GM21447 (cell line): Measurements from ENCODE around the gene ANP32D.
"Not testable (repeated sequence)": the region's sequence is repeated elsewhere in the genome, so short reads cannot be mapped to it uniquely, and the experiment has no call there.

Experiments
- ATAC-seq: cut with Tn5 transposase; IDR thresholded peaks from one replicate; pipeline ENCODE4 v1.9.1; 2021; ENCODE audit not compliant: unreplicated experiment

ANP32D gene

DNA sequence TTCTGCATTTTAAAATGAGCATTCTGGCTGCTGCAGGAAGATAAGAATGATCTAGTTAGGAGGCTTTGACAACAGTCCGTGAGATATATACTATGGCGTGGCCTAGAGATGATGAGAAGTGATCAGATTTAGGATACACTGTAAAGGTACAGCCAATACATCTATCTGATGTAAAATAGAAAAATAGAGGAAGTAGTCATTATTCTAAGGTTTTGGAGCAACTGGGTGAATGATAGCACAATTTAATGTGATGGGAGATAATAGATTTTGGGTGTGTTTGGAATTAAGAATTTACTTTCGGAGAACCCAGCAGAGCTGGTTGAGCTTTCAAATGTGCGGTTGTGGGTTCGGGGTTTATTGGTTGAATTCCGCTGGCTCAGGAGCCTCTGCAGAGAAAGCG, at the start of gene ANP32D:
Gene ANP32D (plus strand): TSS at position 301 of the 400 bp plus-strand sequence. CDS start 106 bp downstream, outside the sequence.
- ATAC-seq = no peak

DNA sequence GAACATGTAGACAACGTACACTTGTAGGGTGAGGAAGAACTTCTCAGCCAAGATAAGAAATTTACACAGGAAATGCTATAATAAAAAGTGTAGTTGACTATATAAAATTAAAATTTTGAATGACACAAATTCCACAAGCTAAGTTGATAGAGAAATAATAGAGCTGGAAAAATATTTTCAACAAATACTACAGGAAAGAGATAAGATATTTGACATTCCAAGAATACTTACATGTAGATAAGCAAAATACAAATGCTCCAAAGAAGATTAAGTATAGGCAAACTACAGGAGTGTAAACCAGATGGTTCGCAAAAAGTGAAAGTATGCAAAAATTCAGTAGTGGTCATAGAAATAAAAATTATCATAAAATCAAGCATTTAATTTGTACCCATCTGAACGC, 49.2 kb upstream of the ANP32D start:
- no peak for ATAC-seq

DNA sequence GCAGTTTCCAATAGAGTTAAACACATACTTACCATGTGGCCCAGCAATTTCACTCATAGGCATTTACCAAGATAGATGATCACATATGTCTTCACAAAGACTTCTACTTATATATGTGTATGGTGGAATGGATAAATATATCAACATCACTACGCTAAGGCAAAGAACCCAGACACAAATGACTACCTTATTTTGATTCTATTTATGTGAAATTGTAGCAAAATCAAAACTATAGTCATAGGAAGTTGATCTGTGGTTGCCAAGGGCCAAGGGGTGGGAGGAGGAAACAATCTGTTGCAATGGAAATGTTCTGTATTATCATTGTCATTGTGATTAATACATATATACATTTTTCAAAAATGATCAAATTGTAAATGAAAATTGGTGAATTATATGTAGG, 47.7 kb upstream of the ANP32D start:
- ATAC-seq = no peak

DNA sequence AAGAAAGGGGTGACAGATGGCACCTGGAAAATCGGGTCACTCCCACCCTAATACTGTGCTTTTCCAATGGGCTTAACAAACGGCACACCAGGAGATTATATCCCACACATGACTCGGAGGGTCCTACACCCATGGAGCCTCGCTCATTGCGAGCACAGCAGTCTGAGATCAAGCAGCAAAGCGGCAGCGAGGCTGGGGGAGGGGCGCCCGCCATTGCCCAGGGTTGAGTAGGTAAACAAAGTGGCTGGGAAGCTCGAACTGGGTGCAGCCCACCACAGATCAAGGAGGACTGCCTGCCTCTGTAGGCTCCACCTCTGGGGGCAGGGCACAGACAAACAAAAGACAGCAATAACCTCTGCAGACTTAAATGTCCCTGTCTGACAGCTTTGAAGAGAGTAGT, 38.3 kb upstream of the ANP32D start:
- not testable (repeated sequence) for ATAC-seq

DNA sequence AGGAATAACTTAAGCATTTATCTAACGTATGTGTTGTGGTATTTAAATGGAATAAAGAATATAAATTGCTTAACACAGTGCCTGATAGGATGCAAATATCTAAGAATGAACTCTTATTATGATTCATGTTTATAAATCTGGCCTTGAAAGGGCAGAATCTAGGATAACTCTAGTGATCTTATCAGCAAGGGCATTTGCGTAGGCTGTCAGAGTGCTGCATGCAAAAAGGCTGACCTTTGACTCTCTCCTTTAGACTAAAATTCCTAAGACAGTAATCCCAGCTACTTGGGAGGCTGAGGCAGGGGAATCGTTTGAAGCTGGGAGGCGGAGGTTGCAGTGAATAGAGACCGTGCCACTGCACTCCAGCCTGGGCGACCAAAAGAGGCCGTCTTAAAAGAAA, 31.3 kb upstream of the ANP32D start:
- ATAC-seq = no peak

DNA sequence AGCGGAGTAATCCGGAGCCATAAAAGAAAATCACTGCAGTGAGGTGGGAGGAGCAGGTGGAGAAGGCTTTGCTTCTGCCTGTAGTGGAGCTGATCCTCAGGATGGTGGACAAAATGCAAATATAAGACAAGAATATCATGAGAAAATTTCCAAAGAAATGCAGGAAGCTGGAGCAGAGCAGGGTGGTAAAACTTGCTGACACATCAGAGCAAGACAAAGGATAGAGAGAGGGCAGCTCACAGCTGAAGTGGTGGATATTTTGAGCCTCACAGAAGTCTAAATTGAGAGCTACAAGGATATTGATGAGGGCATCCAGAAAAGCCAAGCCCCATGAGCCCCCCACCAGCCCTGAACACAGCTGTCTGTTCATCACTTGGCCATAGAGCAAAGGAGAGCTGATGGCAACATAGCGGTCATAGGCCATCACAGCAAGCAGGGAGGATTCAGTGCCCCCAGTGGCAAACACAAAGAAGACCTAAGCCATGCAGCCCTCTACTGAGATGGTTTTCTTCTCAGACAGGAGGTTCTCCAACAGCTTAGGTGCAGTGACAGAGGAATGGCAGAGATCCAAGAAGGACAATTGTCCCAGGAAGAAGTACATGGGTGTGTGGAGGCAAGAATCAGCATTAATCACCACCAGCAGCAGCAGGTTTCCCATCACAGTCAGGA, 30.0 kb upstream of the ANP32D start:
- ATAC-seq = no peak

DNA sequence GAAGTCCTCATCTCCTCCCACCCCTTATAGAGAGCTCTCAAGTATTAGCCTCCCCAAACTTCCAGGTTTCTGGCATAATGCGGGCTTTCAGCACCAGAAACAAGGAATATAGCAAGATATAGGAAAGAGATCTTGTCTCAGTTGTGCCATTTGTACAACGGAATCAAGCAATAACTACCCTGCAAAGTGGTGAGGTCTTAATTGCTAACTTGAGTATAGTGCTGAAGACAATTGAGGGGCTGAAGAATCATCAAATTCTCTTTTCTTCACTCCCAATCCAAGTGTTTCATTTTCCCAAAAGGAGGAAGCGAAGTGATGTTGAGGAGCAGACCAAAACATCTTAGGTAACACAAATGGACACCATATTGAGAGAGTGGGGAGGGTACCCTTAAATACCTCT, 26.8 kb upstream of the ANP32D start:
- no peak for ATAC-seq

DNA sequence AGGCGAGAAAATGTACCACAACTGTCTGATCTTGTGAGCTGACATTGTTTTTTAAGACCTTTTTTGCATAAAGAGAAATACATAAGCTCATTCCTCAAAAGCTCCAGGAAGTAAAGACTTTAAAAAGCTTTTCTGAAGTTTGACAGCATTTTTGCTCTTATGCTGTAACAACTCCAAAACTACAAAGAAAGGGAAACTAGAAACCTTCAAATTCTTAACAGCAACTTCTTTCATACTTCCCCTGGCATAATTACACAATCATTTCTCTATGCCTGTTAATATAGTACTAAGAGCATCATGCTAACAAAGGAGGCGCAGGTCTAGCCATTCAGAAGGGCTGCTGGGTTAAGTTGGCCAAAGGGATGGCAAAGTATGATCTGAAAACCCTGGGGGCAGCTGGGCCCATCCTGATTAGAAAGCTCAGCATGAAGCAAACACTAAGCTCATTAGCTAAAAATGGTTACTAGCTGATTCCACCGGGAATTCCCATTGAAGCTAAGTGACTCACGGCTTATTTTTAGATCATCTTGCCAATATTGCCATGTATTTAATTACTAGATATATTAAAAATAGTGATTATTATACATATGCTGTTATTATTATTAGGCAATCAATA, 26.1 kb upstream of the ANP32D start:
- ATAC-seq = no peak

DNA sequence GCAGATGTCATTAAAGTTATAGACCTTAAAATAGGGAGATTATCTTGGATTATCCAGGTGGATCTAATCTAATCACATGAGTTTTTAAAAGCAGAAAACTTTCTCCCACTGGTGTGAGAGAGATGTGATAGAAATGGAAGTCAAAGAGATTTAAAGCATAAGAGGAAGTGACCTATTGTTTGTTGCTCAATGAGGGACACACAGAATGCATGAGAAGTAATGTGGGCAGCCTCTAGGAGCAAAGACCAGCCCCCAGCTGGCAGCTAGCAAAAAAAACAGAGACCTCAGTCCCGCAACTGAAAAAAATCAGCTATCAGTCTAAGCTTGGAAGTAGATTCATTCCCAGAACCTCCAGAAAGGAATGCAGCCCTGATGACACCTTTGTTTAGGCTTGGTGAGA, 24.6 kb upstream of the ANP32D start:
- ATAC-seq = no peak

DNA sequence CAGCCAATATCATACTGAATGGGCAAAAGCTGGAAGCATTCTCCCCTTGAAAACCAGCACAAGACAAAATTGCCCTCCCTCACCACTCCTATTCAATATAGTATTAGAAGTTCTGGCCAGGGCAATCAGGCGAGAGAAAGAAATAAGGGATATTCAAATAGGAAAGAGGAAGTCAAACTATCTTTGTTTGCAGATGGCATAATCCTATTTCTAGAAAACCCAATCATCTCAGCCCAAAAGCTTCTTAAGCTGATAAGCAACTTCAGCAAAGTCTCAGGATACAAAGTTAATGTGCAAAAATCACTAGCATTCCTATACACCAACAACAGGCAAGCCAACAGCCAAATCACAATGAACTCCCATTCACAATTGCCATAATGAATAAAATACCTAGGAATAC, 21.0 kb upstream of the ANP32D start:
- ATAC-seq = no peak

DNA sequence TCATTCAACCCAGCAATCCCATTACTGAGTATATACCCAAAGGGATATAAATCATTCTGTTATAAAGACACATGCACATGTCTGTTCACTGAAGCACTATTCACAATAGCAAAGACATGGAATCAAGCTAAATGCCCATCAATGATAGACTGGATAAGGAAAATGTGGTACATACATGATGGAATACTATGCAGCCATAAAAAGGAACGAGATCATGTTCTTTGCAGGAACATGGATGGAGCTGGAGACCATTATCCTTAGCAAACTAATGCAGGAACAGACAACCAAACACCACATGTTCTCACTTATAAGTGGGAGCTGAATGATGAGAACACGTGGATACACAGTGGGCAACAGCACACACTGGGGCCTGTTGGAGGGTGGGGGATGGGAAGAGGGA, 19.4 kb upstream of the ANP32D start:
- ATAC-seq = not testable (repeated sequence)

DNA sequence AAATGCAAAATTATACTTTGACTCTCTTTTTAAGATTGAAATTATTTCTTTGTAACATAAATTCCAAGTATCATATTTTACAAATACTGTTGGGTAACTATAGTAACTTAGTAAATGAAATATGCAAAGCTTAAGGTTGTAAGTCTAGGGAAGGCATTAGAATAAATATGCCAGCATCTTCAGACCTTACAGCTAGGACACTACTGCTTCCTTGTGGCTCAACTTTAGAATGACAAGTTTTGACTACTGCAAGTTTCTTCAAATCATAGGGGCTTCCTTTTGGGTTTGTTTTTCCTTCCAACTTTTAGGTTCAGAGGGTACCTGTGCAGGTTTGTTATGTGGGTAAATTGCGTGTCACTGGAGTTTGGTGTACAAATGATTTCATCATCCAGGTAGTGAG, 17.7 kb upstream of the ANP32D start:
- no peak for ATAC-seq

DNA sequence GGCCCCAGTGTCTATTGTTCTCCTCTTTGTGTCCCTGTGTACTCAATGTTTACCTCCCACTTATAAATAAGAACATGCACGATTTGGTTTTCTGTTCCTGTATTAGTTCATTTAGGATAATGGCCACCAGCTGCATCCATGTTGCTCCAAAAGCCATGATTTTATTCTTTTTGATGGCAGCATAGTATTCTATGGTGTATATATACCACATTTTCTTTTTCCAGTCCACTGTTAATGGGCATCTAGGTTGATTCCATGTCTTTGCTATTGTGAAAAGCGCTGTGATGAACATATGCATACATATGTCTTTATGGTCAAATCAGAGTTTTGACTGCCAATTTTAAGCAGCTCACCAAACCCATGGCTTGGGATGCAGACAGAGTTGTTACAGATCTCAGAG, 17.2 kb upstream of the ANP32D start:
- no peak for ATAC-seq

DNA sequence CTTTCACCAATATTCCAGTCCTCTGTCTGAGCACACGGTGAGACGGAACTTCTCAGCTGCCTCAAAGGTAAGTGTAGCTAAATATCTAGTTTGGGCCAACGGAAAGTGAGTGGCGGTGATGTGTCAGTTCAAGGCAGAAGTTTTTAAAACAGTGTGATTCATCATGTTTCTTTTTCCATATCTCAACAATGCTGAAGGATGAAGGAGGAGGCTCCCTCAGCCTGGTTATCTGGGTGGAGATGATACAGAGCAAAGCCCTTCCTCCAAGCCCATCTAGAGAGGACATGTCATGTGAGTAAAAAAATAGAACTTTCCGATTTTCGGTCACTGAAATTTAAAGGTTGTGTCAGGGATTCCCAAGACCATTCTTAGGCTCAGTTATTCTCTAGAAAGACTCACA, 13.1 kb upstream of the ANP32D start:
- no peak for ATAC-seq

DNA sequence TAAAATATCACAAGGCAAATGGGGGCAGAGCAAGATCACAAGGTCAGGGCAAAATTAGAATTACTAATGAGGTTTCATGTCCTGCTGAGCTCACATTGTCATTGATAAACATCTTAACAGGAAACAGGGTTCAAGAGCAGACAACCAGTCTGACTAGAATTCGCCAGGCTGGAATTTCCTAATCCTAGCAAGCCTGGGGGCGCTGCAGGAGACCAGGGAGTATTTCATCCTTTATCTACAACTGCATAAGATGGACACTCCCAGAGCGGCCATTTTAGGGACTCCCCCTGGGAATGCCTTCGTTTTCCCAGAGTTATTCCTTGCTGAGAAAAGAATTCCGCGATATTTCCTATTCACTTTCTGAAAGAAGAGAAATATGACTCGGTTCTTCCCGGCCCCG, 3.3 kb upstream of the ANP32D start:
- ATAC-seq = not testable (repeated sequence)

DNA sequence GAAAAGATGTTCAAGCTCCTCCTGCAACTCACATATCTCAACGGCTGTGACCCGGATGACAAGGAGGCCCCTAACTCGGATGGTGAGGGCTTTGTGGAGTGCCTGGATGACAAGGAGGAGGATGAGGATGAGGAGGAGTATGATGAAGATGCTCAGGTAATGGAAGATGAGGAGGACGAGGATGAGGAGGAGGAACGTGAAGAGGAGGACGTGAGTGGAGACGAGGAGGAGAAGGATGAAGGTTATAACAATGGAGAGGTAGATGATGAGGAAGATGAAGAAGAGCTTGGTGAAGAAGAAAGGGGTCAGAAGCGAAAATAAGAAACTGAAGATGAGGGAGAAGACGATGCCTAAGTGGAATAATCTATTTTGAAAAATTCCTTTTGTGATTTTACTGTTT, 702 bp downstream of the ANP32D start:
- ATAC-seq = no peak

DNA sequence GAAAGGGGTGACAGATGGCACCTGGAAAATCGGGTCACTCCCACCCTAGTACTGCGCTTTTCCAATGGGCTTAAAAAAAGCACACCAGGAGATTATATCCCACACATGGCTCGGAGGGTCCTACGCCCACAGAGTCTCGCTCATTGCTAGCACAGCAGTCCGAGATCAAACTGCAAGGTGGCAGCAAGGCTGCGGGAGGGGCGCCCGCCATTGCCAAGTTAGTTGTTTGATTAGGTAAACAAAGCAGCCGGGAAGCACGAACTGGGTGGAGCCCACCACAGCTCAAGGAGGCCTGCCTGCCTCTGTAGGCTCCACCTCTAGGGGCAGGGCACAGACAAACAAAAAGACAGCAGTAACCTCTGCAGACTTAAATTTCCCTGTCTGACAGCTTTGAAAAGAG, 2.1 kb downstream of the ANP32D start:
- ATAC-seq = not testable (repeated sequence)

DNA sequence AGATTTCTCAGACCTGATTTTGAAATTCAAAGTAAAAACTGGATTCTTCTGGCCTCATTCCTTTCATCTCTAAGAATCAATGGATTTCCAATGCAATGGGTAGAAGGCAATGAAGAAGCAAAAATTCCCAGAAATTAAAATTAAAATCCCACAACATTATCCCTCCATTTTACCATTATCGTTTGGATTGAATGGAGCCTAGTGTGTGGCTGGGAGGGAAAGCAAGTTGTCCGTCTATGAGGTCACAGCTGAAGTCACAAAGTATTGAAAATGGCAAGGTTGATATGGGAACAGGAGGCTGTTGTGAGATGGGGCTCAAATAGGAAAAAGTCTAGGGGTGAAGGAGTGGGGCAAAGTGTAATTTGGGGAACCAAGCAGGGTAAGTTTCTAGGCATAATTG, 9.8 kb downstream of the ANP32D start, which contains the start of gene C12orf54:
Gene C12orf54 (plus strand): TSS at position 301 of the 400 bp plus-strand sequence. CDS start 799 bp downstream, outside the sequence.
- ATAC-seq = no peak

DNA sequence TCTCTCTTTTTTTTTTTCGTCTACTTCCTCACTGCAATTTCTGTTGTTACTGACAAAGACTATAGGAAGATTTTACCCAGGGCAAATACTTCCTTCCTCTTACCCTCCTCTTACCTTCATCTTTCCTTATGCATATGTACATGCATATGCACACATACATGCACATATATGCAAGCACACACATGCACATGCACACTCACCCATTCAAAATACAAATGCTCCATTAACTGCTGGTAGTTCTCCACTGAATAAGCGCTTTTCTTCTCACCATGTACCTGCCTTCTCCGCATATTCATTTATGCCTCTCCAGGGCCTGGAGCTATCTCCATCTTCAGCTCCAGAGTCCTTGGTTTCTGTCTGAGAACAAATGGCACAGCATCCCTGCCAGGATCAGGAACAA, 10.6 kb downstream of the ANP32D start:
- ATAC-seq = no peak

DNA sequence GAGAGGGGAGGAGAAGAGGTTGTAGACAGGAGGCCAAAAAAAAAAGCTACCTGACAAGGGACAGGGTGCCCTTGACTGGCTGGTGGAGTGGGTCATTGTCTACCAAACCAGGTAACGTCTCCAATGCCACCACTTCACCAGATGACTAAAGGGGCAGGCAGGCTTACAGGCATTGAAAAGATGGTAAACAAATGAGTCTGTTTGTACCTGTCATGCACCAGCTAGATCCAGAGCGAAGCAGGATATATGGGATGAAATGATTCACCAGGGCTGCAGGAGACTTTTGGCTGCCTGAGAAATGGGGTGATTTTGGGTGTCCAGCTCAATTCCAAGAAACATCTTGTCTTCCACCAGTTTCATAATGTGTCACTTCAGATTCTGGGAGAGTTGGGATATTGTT, 13.9 kb downstream of the ANP32D start:
- no peak for ATAC-seq

DNA sequence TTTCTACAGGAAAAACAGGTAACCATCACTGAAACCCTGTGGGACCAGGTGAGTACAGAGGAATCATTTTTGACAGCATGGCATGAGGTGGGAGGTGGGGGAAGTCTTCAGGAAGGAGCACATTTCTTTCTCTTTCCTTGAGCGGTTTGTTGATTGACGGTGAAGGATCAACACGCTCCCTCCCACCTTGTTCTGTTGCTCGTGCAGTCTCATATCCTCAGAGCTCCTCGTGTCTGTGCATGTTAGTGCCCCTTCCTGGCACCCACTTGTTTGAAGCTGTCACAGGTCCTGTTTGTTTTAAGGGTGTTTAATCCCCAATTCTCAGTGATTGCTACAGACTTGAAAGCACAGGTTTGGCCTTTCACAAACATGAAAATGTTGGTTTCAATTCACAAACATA, 14.3 kb downstream of the ANP32D start:
- ATAC-seq = no peak

DNA sequence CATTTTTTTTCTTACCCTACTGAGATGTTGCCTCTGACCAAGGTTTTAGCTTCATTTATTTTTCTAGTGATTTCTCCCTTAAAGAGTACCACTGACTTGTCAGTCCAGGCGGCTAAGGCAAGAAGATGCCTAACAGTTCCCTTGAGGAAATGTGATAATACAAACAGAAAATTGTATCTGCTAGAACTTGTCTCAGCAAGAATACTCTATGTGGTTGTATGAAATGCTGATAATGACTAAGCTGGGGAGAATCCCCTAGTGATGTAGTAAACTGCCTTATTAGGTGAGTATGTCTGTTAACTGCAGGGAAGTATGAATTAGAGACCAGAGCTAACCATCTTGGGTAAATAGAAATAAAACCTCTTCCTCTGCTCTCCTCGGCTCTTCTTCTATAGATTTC, 16.7 kb downstream of the ANP32D start:
- ATAC-seq = peak; percentile 98

DNA sequence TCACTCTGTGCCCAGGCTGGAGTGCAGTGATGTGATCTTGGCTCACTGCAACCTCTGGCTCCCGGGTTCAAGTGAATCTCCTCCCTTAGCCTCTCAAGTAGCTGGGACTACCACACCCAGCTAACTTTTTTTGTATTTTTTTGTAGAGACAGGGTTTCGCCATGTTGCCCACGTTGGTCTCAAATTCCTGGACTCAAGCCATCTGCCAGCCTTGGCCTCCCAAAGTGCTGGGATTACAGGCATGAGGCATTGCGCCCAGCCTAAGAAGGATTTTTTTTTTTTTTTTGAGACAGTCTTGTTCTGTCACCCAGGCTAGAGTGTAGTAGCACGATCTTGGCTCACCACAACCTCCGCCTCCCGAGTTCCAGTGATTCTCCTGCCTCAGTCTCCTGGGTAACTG, 17.1 kb downstream of the ANP32D start:
- not testable (repeated sequence) for ATAC-seq
